CD14-positive monocyte (primary cell): ENCODE measurements around the gene NSG1. TPM values are rescaled to one million over a fixed set of nuclear protein-coding genes. Genes with fewer than 3 reads are reported as not detected.
A peak's percentile ranks its signal among the peaks of the same experiment; 100 is the strongest.

ENCODE experiments used
- DNase-seq, 3 donors: peaks; one replicate each; pipeline ENCODE4 v3.0.0-alpha.2; 2011 to 2022
- H2AFZ ChIP-seq: 2 replicates; pipeline ENCODE4 v1.6.0; 2012; ENCODE audit warnings: mild to moderate bottlenecking, low read depth, low read length, inconsistent platforms; ENCODE audit not compliant: insufficient read depth, poor library complexity, severe bottlenecking
- H3K27ac ChIP-seq, 2 donors: 1 replicate in 1 of 2; 2 replicates in 1 of 2; pipeline ENCODE4 v1.5.1; 2012 to 2013; ENCODE audit warnings: low read length in 2 of 2, control low read depth in 1 of 2, inconsistent platforms in 1 of 2, low read depth in 1 of 2, mild to moderate bottlenecking in 1 of 2
- H3K27me3 ChIP-seq, 2 donors: one replicate each; pipeline versions ENCODE4 v1.6.0 to v1.6.1; 2011 to 2013; ENCODE audit warnings: low read length in 2 of 2; ENCODE audit not compliant: control insufficient read depth in 2 of 2, insufficient read depth in 2 of 2
- H3K36me3 ChIP-seq, 2 donors: replicated peaks in 1 of 2; 1 replicate in 1 of 2; 2 replicates in 1 of 2; pipeline versions ENCODE4 v1.5.1 to v1.6.1; 2012 to 2013; ENCODE audit warnings: low read length in 2 of 2, control low read depth in 1 of 2, inconsistent platforms in 1 of 2, mild to moderate bottlenecking in 1 of 2; ENCODE audit not compliant: insufficient read depth in 2 of 2, control insufficient read depth in 1 of 2
- H3K4me1 ChIP-seq, 2 donors: 1 replicate in 1 of 2; 2 replicates in 1 of 2; pipeline versions ENCODE4 v1.5.1 to v1.6.1; 2012 to 2013; ENCODE audit warnings: low read length in 2 of 2, control low read depth in 1 of 2, inconsistent platforms in 1 of 2, mild to moderate bottlenecking in 1 of 2, moderate library complexity in 1 of 2; ENCODE audit not compliant: insufficient read depth in 2 of 2, control insufficient read depth in 1 of 2
- H3K4me2 ChIP-seq: replicated peaks from 2 replicates; pipeline ENCODE3; 2012; ENCODE audit warnings: low read length, moderate library complexity, mild to moderate bottlenecking; ENCODE audit not compliant: poor library complexity, severe bottlenecking; ENCODE audit errors: extremely low read depth
- H3K4me3 ChIP-seq, 3 experiments: fragments of 200-600 bp in 1 of 3; sonication (generic) in 1 of 3; replicated peaks in 1 of 3; 1 replicate in 2 of 3; 2 replicates in 1 of 3; pipeline ENCODE4 v1.5.1; 2011 to 2013; ENCODE audit warnings: low read length in 3 of 3, mild to moderate bottlenecking in 3 of 3, control low read depth in 2 of 3, low read depth in 2 of 3, inconsistent platforms in 1 of 3, moderate library complexity in 1 of 3
- H3K79me2 ChIP-seq: 2 replicates; pipeline ENCODE4 v1.6.0; 2012; ENCODE audit warnings: mild to moderate bottlenecking, control low read depth, inconsistent platforms, low read length, moderate library complexity; ENCODE audit not compliant: insufficient read depth
- H3K9ac ChIP-seq: 2 replicates; pipeline ENCODE4 v1.6.0; 2017; ENCODE audit warnings: low read length, mild to moderate bottlenecking; ENCODE audit not compliant: insufficient read depth, poor library complexity, severe bottlenecking
- H3K9me3 ChIP-seq, 2 donors: replicated peaks in 1 of 2; 1 replicate in 1 of 2; 2 replicates in 1 of 2; pipeline versions ENCODE4 v1.5.1 to v1.6.1; 2012 to 2013; ENCODE audit warnings: low read length in 2 of 2, control low read depth in 1 of 2; ENCODE audit not compliant: control insufficient read depth in 1 of 2, insufficient read depth in 1 of 2
- H4K20me1 ChIP-seq: 2 replicates; pipeline ENCODE4 v1.6.0; 2012; ENCODE audit warnings: mild to moderate bottlenecking, low read length, control low read depth, moderate library complexity; ENCODE audit not compliant: insufficient read depth
- H3K27ac Mint-ChIP-seq, 7 donors: one replicate each; pipeline ENCODE4 v1.8.0; 2020; ENCODE audit warnings: mild to moderate bottlenecking in 7 of 7, mixed read lengths in 7 of 7, moderate library complexity in 6 of 7, inconsistent platforms in 2 of 7
- H3K27me3 Mint-ChIP-seq, 3 donors: one replicate each; pipeline ENCODE4 v1.8.0; 2021 to 2022; ENCODE audit warnings: low read depth in 3 of 3, mild to moderate bottlenecking in 3 of 3, mixed read lengths in 3 of 3, moderate library complexity in 3 of 3, inconsistent platforms in 1 of 3
- H3K36me3 Mint-ChIP-seq, 2 donors: one replicate each; pipeline ENCODE4 v1.8.0; 2020; ENCODE audit warnings: mixed read lengths in 2 of 2, inconsistent platforms in 1 of 2, mild to moderate bottlenecking in 1 of 2
- H3K4me1 Mint-ChIP-seq: one replicate; pipeline ENCODE4 v1.8.0; 2020; ENCODE audit warnings: mild to moderate bottlenecking, mixed read lengths
- H3K4me3 Mint-ChIP-seq, 2 donors: one replicate each; pipeline ENCODE4 v1.8.0; 2020; ENCODE audit warnings: mild to moderate bottlenecking in 2 of 2, mixed read lengths in 2 of 2, moderate library complexity in 1 of 2
- H3K9me3 Mint-ChIP-seq, 7 donors: one replicate each; pipeline ENCODE4 v1.8.0; 2020 to 2022; ENCODE audit warnings: mixed read lengths in 7 of 7, mild to moderate bottlenecking in 6 of 7, moderate library complexity in 6 of 7, inconsistent platforms in 2 of 7
- CTCF ChIP-seq: fragments of 200-600 bp; IDR thresholded peaks from one replicate; pipeline ENCODE4 v1.8.0; 2022; ENCODE audit warnings: antibody characterized with exemption, mild to moderate bottlenecking
- WGBS: methylation state at CpG from one replicate; pipeline ENCODE4 v1.1.5; 2013; ENCODE audit warnings: missing lambda C conversion rate; ENCODE audit not compliant: insufficient coverage; 5-methylcytosine and 5-hydroxymethylcytosine counted together
- intact Hi-C, 2 donors: fragments of 100-400 bp; cut with micrococcal nuclease; formaldehyde crosslinking; loops; one replicate each; pipeline versions ENCODE4 v1.15.0 to v1.15.1; 2023
- polyA plus RNA-seq, 3 donors: library from polyadenylated mRNA; depleted of rRNA in 1 of 3; unstranded in 2 of 3; stranded (reverse) in 1 of 3; fragments of 300-500 nt in 2 of 3; fragments of >200 nt in 1 of 3; fragmentation: Illumina TruSeq in 2 of 3; gene quantifications; 1 replicate in 2 of 3; 2 replicates in 1 of 3; pipeline ENCODE4 v1.2.3, GENCODE V29; 2012 to 2021

NSG1 gene
- polyA plus RNA-seq, 3 donors, result 0.10 TPM; not detected in 2

GRCh38 chr4:4415806-4416805 lies 29.2 kb downstream of the NSG1 start:
- Histone ChIP-seq H3K4me2 (no peak overlapping the region), H3K9me3 (peaks cover 0 to 4% of the 10 kb centered on the region in 2 donors), H3K36me3 (peaks cover 35 to 38% of the 10 kb centered on the region in 2 donors), H3K79me2 (no peaks in the 10 kb centered on the region), H3K4me1 (no peaks in the 10 kb centered on the region), H3K9ac (no peak overlapping the region), H3K27me3 (no peaks in the 10 kb centered on the region), H2AFZ (no peak overlapping the region), H3K4me3 (no peak overlapping the region), H3K27ac (no peak overlapping the region), H4K20me1 (no peaks in the 10 kb centered on the region)
- H3K4me1 Mint-ChIP-seq, result no peaks in the 10 kb centered on the region
- 99% methylated on average over 19 of the region's 27 CpGs for WGBS
- intact Hi-C loops, result no loop called here
- H3K27ac Mint-ChIP-seq, result no peak overlapping the region
- no peak overlapping the region for H3K4me3 Mint-ChIP-seq
- no peak for TF ChIP-seq CTCF
- peaks cover 0 to 4% (median 0%) of the 10 kb centered on the region in 7 donors for H3K9me3 Mint-ChIP-seq
- H3K27me3 Mint-ChIP-seq, result peaks cover 0 to 2% (median 0%) of the 10 kb centered on the region in 3 donors
- DNase-seq, result no peak
- H3K36me3 Mint-ChIP-seq, result peaks cover 40 to 50% of the 10 kb centered on the region in 2 donors

- H3K9me3 ChIP-seq, result peaks cover 0 to 4% of the 10 kb centered on the region in 2 donors
- Mint-ChIP-seq H3K27ac (peak overlapping the region in 1 of 7 donors; percentile 40), H3K4me1 (no peaks in the 10 kb centered on the region), H3K27me3 (peaks cover 0 to 2% (median 0%) of the 10 kb centered on the region in 3 donors), H3K36me3 (peaks cover 48 to 59% of the 10 kb centered on the region in 2 donors), H3K9me3 (peaks cover 0 to 4% (median 0%) of the 10 kb centered on the region in 7 donors), H3K4me3 (no peak overlapping the region)
- H3K4me3 ChIP-seq, result no peak overlapping the region
- no peak for DNase-seq
- no peak overlapping the region for H3K27ac ChIP-seq
- no peaks in the 10 kb centered on the region for H3K79me2 ChIP-seq
- H2AFZ ChIP-seq, result no peak overlapping the region
- H3K4me1 ChIP-seq, result no peaks in the 10 kb centered on the region
- H3K27me3 ChIP-seq, result no peaks in the 10 kb centered on the region
- no peaks in the 10 kb centered on the region for H4K20me1 ChIP-seq
- no peak for TF ChIP-seq CTCF
- intact Hi-C loops, result no loop called here
- H3K36me3 ChIP-seq, result peaks cover 44 to 45% of the 10 kb centered on the region in 2 donors
- H3K9ac ChIP-seq, result no peak overlapping the region
- no peak overlapping the region for H3K4me2 ChIP-seq
- WGBS, result 99% methylated on average over 11 of the region's 11 CpGs
Measured at GRCh38 chr4:4416981-4417380, 30.1 kb downstream of the NSG1 start.
